ENCODE results near the gene MLLT6. TPM values are rescaled to one million over a fixed set of nuclear protein-coding genes. Genes with fewer than 3 reads are reported as not detected.

The MLLT6 gene
- polyA plus RNA-seq, 2 of the 4 experiments (the other 2 are of a cell fraction): 28.3 to 28.9 TPM

GRCh38 chr17:38766341-38766740 lies 61.3 kb downstream of the MLLT6 start:
- FAIRE-seq (no peak), DNase-seq (ENCODE audit: low read depth in 1 of 2, low spot score in 1 of 2) (no peak), ATAC-seq (no peak)
- no peak overlapping the region for H3K27ac ChIP-seq
- H3K4me1 ChIP-seq: no peaks in the 10 kb centered on the region
- POLR2A ChIA-PET: interaction anchor here (0.9 kb wide), 1 partner anchor 17 kb away, joined by 3 read pairs; no protein-coding TSS in a partner anchor
- H3K9me3 ChIP-seq: no peaks in the 10 kb centered on the region
- no peak overlapping the region for H3K4me2 ChIP-seq
- TF ChIP-seq EHF (CRISPR knock-in tag; IDR thresholded peaks at IDR 0.05) (no peak), MYC (IDR thresholded peaks at IDR 0.05; ENCODE audit: borderline replicate concordance, low read length) (no peak), ZNF302 (CRISPR knock-in tag; IDR thresholded peaks at IDR 0.05) (no peak), RNF2 (IDR thresholded peaks at IDR 0.05; ENCODE audit: borderline replicate concordance, low read depth) (no peak), RCOR1 (IDR thresholded peaks at IDR 0.05; ENCODE audit: low read depth, low read length) (no peak), USF2 (IDR thresholded peaks at IDR 0.05) (no peak), CBX2 (IDR thresholded peaks at IDR 0.05; ENCODE audit: borderline replicate concordance, low read depth) (no peak), NR3C1 (IDR thresholded peaks at IDR 0.05) (no peak)
- H3K4me3 ChIP-seq: no peak overlapping the region
- CTCF ChIA-PET: interaction anchor here (0.7 to 2.2 kb wide), 6 partner anchors 11 to 208 kb away, joined by 3 to 8 read pairs (median 4); no protein-coding TSS in a partner anchor
- WGBS (ENCODE audit: missing lambda C conversion rate): 88% methylated on average over 5 of the region's 5 CpGs

- Histone ChIP-seq H3K9me3 (no peaks in the 10 kb centered on the region), H3K27ac (no peak overlapping the region), H3K4me1 (no peaks in the 10 kb centered on the region), H3K4me2 (no peak overlapping the region), H3K4me3 (no peak overlapping the region)
- ChIA-PET CTCF (interaction anchor here (0.7 to 2.0 kb wide), 3 partner anchors 8 to 33 kb away, joined by 3 to 9 read pairs (median 3); no protein-coding TSS in a partner anchor), POLR2A (no interaction called here)
- FAIRE-seq (no peak), ATAC-seq (no peak; a peak in 1 of 6 replicates), DNase-seq (ENCODE audit: low read depth in 1 of 2, low spot score in 1 of 2) (no peak)
- TF ChIP-seq CBX8 (IDR thresholded peaks at IDR 0.05): no peak
- TF ChIP-seq ZC3H11A (IDR thresholded peaks at IDR 0.05): no peak
- WGBS (ENCODE audit: missing lambda C conversion rate): 78% methylated on average over 6 of the region's 6 CpGs
These were observed 63.3 kb downstream of the MLLT6 start for GRCh38 chr17:38768417-38768816.

GRCh38 chr17:38773258-38773657 lies 68.2 kb downstream of the MLLT6 start:
- no peak overlapping the region for H3K27ac ChIP-seq
- CTCF ChIA-PET: interaction anchor here (0.6 to 3.7 kb wide), 4 partner anchors 10 to 38 kb away, joined by 3 to 12 read pairs (median 4); no protein-coding TSS in a partner anchor
- POLR2A ChIA-PET: no interaction called here
- H3K4me2 ChIP-seq: no peak overlapping the region
- H3K4me1 ChIP-seq: no peaks in the 10 kb centered on the region
- ATAC-seq (no peak), FAIRE-seq (no peak), DNase-seq (ENCODE audit: low read depth in 1 of 2, low spot score in 1 of 2) (no peak)
- no peak overlapping the region for H3K4me3 ChIP-seq
- TF ChIP-seq ZSCAN20 (CRISPR knock-in tag; IDR thresholded peaks at IDR 0.05): no peak
- TF ChIP-seq KDM1A (IDR thresholded peaks at IDR 0.05; ENCODE audit: low read depth): 0 out of 2 replicates have a peak, but pooled peaks have one; percentile 43
- TF ChIP-seq CHD4 (IDR thresholded peaks at IDR 0.05; ENCODE audit: borderline replicate concordance): 0 out of 2 replicates have a peak, but pooled peaks have one; percentile 33
- TF ChIP-seq MAFK (IDR thresholded peaks at IDR 0.05; ENCODE audit: partially characterized antibody): no peak
- no peak for TF ChIP-seq BHLHE40 (IDR thresholded peaks at IDR 0.05; ENCODE audit: low read depth, low read length)
- H3K9me3 ChIP-seq: no peaks in the 10 kb centered on the region

GRCh38 chr17:38777641-38778250 lies 72.7 kb downstream of the MLLT6 start:
- 74% methylated on average over 7 of the region's 7 CpGs for WGBS (ENCODE audit: missing lambda C conversion rate)
- Histone ChIP-seq H3K4me2 (no peak overlapping the region), H3K27ac (no peak overlapping the region), H3K4me1 (no peaks in the 10 kb centered on the region), H3K4me3 (no peak overlapping the region), H3K9me3 (no peaks in the 10 kb centered on the region)
- DNase-seq (ENCODE audit: low read depth in 1 of 2, low spot score in 1 of 2) (no peak), ATAC-seq (no peak), FAIRE-seq (no peak)
- TF ChIP-seq PHF8 (IDR thresholded peaks at IDR 0.05; ENCODE audit: borderline replicate concordance, low read depth): no peak
- no peak for TF ChIP-seq RARB (CRISPR knock-in tag; IDR thresholded peaks at IDR 0.05)
- TF ChIP-seq CEBPB (IDR thresholded peaks at IDR 0.05): no peak
- no peak for TF ChIP-seq E2F6 (IDR thresholded peaks at IDR 0.05; ENCODE audit: borderline replicate concordance, low read depth)
- TF ChIP-seq SREBF2 (IDR thresholded peaks at IDR 0.05): no peak
- no peak for TF ChIP-seq ELK1 (IDR thresholded peaks at IDR 0.05; ENCODE audit: low read depth, low read length)
- no peak for TF ChIP-seq PBX3 (IDR thresholded peaks at IDR 0.05)
- no peak for TF ChIP-seq KDM5A (IDR thresholded peaks at IDR 0.05)
- TF ChIP-seq HOXB13 (CRISPR knock-in tag; IDR thresholded peaks at IDR 0.05; ENCODE audit: low read depth): no peak
- ChIA-PET CTCF (interaction anchor here (1.3 to 2.6 kb wide), 4 partner anchors 11 to 45 kb away, joined by 3 to 11 read pairs (median 5); no protein-coding TSS in a partner anchor), POLR2A (interaction anchor here (0.9 kb wide), 1 partner anchor 11 kb away, joined by 3 read pairs; no protein-coding TSS in a partner anchor)

Measured in A549 (cell line).